ENCODE data around the gene RGS3.

RGS3 gene

GRCh38 chr9:113528811-113529210 lies 65.3 kb downstream of the RGS3 start:
- no peak for DNase-seq (ENCODE audit: low spot score)
- no peaks in the 10 kb centered on the region for H3K27me3 Mint-ChIP-seq (ENCODE audit: low read depth)
- H3K36me3 Mint-ChIP-seq (ENCODE audit: low read depth), result peaks cover 33% of the 10 kb centered on the region
- H3K27ac Mint-ChIP-seq, result no peak overlapping the region
- H3K9me3 Mint-ChIP-seq, result no peaks in the 10 kb centered on the region
- H3K4me1 Mint-ChIP-seq (ENCODE audit: low read depth), result peaks cover 24% of the 10 kb centered on the region
- H3K4me3 Mint-ChIP-seq, result no peak overlapping the region

DNA sequence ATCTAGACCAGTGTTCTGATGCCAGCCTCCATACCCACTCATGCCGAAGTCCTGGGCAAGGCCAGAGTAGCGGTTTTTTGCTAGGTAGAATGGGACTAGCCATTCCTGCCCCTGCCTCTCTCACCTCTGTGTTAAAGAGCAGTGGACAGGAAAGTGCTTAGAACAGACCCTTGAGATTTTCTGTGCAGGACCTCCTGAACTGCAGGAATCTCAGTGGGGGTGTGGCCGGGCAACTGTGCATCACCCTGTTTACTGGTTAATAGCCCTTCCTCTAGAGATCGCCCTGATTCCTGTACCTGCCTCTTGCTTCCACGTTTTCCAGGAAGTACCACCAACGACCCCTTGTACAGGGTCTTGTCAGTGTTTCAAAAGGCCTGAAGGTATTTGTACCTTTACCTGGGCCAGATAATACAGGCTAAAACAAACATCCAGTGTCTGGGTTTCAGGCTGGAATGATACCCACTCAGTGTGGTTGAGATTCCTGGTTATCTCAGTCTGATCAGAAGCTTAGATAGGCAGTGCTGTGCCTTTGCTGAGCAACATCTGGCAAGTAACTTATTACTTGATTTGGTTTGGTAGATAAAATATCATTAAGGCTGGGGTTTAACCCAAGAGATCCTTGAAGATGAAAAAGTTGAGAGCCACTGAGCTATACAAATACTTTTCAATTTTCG lies 65.9 kb downstream of the RGS3 start:
- peaks cover 17% of the 10 kb centered on the region for H3K4me1 Mint-ChIP-seq (ENCODE audit: low read depth)
- no peak overlapping the region for H3K4me3 Mint-ChIP-seq
- H3K36me3 Mint-ChIP-seq (ENCODE audit: low read depth), result peaks cover 26% of the 10 kb centered on the region
- DNase-seq (ENCODE audit: low spot score), result no peak
- no peaks in the 10 kb centered on the region for H3K9me3 Mint-ChIP-seq
- no peak overlapping the region for H3K27ac Mint-ChIP-seq
- H3K27me3 Mint-ChIP-seq (ENCODE audit: low read depth), result no peaks in the 10 kb centered on the region

- peaks cover 12% of the 10 kb centered on the region for H3K4me1 Mint-ChIP-seq (ENCODE audit: low read depth)
- DNase-seq (ENCODE audit: low spot score), result no peak
- H3K9me3 Mint-ChIP-seq, result no peaks in the 10 kb centered on the region
- no peak overlapping the region for H3K4me3 Mint-ChIP-seq
- H3K27ac Mint-ChIP-seq, result no peak overlapping the region
- H3K27me3 Mint-ChIP-seq (ENCODE audit: low read depth), result no peaks in the 10 kb centered on the region
- peaks cover 20% of the 10 kb centered on the region for H3K36me3 Mint-ChIP-seq (ENCODE audit: low read depth)
Observed at GRCh38 chr9:113530022-113530635, 66.6 kb downstream of the RGS3 start.

- Mint-ChIP-seq H3K27me3 (ENCODE audit: low read depth) (no peaks in the 10 kb centered on the region), H3K4me1 (ENCODE audit: low read depth) (peaks cover 10% of the 10 kb centered on the region), H3K36me3 (ENCODE audit: low read depth) (peaks cover 14% of the 10 kb centered on the region), H3K27ac (no peak overlapping the region), H3K4me3 (no peak overlapping the region), H3K9me3 (no peaks in the 10 kb centered on the region)
- DNase-seq (ENCODE audit: low spot score), result no peak
Observed at GRCh38 chr9:113530942-113531341, 67.4 kb downstream of the RGS3 start.

DNA sequence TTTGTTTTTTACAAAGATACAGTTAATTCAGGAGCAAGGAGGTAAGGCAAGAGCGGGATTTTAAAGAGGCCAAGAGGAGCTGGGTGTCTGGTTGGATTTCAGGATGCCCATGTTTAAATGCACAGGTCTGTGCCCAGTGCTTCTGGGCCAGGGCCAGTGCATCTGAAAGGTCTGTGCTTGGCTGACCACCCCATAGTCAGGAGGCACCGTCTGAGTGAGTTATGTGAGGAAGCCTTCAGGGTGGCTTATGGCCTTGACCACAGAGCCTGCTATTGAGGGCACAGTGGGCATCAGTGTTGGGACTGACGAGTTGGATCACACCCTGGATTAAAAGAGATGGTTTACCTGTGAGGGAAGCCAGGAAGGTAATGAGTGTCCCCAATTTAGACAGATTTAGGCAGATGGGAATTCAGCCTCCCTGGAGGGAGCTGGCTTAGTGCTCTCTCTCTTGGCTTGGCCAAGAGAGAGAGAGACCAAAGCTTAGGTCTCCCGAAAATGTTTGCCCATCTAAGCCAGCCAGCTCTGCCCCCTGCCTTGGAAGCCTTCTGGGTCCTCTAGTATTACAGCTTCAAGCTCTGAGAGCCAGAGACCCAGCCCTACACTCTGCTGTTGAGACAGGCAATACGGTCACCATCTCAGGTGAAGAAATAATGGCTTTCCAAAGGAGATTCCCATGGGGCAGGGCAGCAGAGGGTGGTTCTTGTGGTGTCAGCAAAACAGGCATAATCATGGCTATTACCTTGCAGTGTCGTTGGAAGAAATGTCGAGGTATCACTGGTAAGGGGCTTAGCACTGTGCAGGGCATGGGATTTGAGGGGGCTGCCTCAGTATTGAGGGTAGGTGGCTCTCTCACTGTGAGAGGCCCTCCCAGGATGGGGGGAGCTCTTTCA lies 68.6 kb downstream of the RGS3 start:
- Mint-ChIP-seq H3K27ac (no peak overlapping the region), H3K27me3 (ENCODE audit: low read depth) (no peaks in the 10 kb centered on the region), H3K4me1 (ENCODE audit: low read depth) (peaks cover 3% of the 10 kb centered on the region), H3K4me3 (no peak overlapping the region), H3K9me3 (no peaks in the 10 kb centered on the region), H3K36me3 (ENCODE audit: low read depth) (peaks cover 17% of the 10 kb centered on the region)
- DNase-seq (ENCODE audit: low spot score), result no peak

DNA sequence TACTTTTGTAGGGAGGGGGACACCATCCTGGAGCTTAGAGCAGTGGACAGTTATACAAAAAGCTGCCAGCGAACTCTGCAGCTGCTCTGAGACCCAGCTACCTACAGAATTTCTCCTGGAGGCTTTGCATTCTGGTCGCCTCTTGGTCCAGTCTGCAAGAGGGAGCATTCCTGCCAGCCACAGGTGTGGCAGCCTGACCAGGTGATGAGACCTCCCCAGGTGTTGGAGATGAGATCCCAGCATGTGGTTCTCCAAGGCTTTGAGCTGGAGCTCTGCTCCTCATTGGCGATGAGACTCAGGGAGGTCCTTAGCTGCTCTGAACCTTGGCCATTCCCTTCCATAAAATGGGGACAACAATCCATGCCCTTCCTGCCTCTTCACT lies 69.3 kb downstream of the RGS3 start:
- H3K4me3 Mint-ChIP-seq, result no peak overlapping the region
- H3K9me3 Mint-ChIP-seq, result no peaks in the 10 kb centered on the region
- no peak for DNase-seq (ENCODE audit: low spot score)
- peaks cover 22% of the 10 kb centered on the region for H3K36me3 Mint-ChIP-seq (ENCODE audit: low read depth)
- no peaks in the 10 kb centered on the region for H3K27me3 Mint-ChIP-seq (ENCODE audit: low read depth)
- no peak overlapping the region for H3K27ac Mint-ChIP-seq
- peaks cover 3% of the 10 kb centered on the region for H3K4me1 Mint-ChIP-seq (ENCODE audit: low read depth)

- Mint-ChIP-seq H3K4me1 (ENCODE audit: low read depth) (peaks cover 3% of the 10 kb centered on the region), H3K27ac (no peak overlapping the region), H3K36me3 (ENCODE audit: low read depth) (peaks cover 23% of the 10 kb centered on the region), H3K9me3 (no peaks in the 10 kb centered on the region), H3K27me3 (ENCODE audit: low read depth) (no peaks in the 10 kb centered on the region), H3K4me3 (no peak overlapping the region)
- no peak for DNase-seq (ENCODE audit: low spot score)
Observed at GRCh38 chr9:113533335-113534225, 70.1 kb downstream of the RGS3 start.

DNA sequence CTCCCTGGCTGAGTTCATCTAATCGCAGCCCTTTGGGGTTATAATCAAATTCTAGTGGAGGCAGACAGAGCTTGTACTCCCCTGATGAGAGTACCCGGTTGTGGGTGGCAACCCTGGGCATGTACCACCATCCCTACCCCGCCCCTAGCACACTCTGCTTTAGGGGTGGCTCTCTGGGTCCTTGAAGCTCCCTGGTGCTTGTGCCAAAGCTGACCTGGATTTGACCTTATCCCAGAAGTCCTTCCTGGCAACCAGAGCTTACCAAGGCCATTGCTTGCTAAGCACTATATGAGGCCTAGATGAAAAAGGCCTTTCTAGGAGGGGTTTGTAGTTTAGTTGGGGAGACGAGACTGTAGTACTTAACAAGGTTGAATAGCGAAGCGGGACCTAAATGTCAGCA lies 72.2 kb downstream of the RGS3 start:
- H3K27ac Mint-ChIP-seq, result no peak overlapping the region
- no peaks in the 10 kb centered on the region for H3K4me1 Mint-ChIP-seq (ENCODE audit: low read depth)
- H3K4me3 Mint-ChIP-seq, result no peak overlapping the region

GRCh38 chr9:113536166-113536482 lies 72.6 kb downstream of the RGS3 start:
- no peak overlapping the region for H3K27ac Mint-ChIP-seq
- H3K4me1 Mint-ChIP-seq (ENCODE audit: low read depth), result no peaks in the 10 kb centered on the region
- H3K9me3 Mint-ChIP-seq, result no peaks in the 10 kb centered on the region
- DNase-seq (ENCODE audit: low spot score), result no peak
- no peak overlapping the region for H3K4me3 Mint-ChIP-seq
- no peaks in the 10 kb centered on the region for H3K27me3 Mint-ChIP-seq (ENCODE audit: low read depth)
- H3K36me3 Mint-ChIP-seq (ENCODE audit: low read depth), result peaks cover 24% of the 10 kb centered on the region

More for the DNA sequence above, 72.2 kb downstream of the RGS3 start:
- H3K36me3 Mint-ChIP-seq (ENCODE audit: low read depth), result peaks cover 23% of the 10 kb centered on the region
- no peaks in the 10 kb centered on the region for H3K27me3 Mint-ChIP-seq (ENCODE audit: low read depth)
- H3K9me3 Mint-ChIP-seq, result no peaks in the 10 kb centered on the region
- DNase-seq (ENCODE audit: low spot score), result no peak

DNA sequence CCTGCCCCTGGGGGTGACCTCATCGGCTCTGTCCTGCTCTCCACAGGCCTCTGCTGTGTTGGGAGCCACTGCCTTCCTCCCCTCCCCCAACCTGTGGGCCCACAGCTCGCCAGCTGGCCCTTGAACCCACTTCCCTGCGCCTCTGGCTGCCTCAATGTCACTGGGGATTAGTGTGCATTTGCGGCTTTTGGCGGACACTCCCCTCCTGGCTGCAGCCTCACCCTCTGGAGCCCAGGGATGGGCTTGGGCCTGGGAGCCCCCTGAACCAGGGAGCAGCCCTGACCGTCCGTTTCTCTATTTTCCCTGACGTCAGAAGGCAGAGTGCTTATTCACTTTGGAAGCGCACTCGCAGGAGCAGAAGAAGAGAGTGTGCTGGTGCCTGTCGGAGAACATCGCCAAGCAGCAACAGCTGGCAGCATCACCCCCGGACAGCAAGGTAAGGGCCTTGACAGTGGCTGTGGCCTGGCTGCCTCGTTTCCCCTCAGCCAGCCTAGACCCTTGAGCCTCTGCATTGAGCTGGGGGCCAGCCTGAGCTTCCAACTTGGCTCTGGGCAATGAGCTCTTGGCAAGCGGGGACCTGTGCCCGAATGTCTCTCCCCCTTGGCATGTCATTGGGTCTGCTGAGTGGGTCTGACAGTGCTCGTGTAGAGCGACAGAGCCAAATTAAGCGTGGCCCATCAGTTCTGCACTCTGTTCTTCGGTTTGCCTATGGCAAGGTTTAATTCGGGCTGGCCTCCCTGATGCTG lies 73.1 kb downstream of the RGS3 start:
- Mint-ChIP-seq H3K4me3 (no peak overlapping the region), H3K4me1 (ENCODE audit: low read depth) (no peaks in the 10 kb centered on the region), H3K36me3 (ENCODE audit: low read depth) (peaks cover 23% of the 10 kb centered on the region), H3K27me3 (ENCODE audit: low read depth) (no peaks in the 10 kb centered on the region), H3K9me3 (no peaks in the 10 kb centered on the region), H3K27ac (no peak overlapping the region)
- no peak for DNase-seq (ENCODE audit: low spot score)

DNA sequence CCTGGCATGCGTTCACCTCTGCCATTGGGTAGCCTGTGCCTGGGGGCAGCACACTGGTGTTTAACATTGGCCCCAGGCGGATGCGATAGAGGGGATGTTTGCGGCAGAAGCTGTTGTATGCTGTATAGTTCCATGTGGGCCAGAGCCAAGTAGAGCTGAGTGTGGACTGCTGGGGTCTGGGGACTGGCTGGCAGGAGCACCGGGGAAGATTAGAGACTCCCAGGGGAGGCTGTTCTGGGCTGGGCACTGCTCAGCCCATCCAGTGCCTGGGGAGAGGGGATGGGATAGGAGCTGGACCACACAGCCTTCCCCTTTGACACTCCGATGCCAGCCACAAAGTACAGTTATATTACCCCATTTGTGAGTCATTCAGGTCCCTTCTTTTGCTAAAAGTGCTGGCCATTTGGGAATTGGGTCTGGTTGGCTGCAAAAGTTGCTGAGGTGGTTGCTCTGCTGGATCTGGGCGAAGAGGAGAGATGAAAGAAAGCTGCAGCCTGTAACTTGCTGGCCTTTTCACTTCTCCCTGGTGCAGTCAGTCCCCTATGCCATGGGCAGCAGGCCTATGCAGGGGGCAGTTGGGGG lies 73.8 kb downstream of the RGS3 start:
- Mint-ChIP-seq H3K4me1 (ENCODE audit: low read depth) (no peaks in the 10 kb centered on the region), H3K9me3 (no peaks in the 10 kb centered on the region), H3K4me3 (no peak overlapping the region), H3K27me3 (ENCODE audit: low read depth) (no peaks in the 10 kb centered on the region), H3K27ac (no peak overlapping the region), H3K36me3 (ENCODE audit: low read depth) (peaks cover 23% of the 10 kb centered on the region)
- no peak for DNase-seq (ENCODE audit: low spot score)

DNA sequence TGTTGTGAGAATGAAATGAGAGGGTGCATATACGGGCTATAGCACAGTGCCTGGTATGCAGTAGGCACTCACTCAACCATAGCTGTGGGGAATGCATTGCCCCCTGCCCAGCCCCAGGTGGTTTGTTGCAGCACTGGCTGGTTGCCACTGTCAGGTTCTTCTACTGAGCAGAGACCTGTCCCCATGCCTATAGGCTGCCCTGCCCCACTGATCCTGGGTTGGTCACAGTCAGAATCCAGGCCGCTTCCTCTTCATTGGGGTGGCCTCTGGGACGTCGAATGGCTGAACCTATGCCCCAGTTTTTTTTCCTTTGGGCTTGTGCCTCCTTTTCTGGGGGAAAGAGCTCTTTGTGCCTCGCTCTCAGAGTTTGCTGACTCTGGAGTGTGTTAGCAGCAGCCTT lies 74.6 kb downstream of the RGS3 start:
- H3K36me3 Mint-ChIP-seq (ENCODE audit: low read depth), result peaks cover 26% of the 10 kb centered on the region
- no peak for DNase-seq (ENCODE audit: low spot score)
- no peaks in the 10 kb centered on the region for H3K27me3 Mint-ChIP-seq (ENCODE audit: low read depth)
- H3K4me3 Mint-ChIP-seq, result no peak overlapping the region
- no peaks in the 10 kb centered on the region for H3K9me3 Mint-ChIP-seq
- H3K4me1 Mint-ChIP-seq (ENCODE audit: low read depth), result no peaks in the 10 kb centered on the region
- no peak overlapping the region for H3K27ac Mint-ChIP-seq

Data from T-helper 2 cell treated with Interferon-gamma antibody and Interleukin-4, amounts not matched to agents 5 μg/mL and 100 μg/mL, for 36 hours (primary cell).